Frontal cortex (tissue), 4 donors: Measurements from ENCODE around the gene CHEK1. TPM values are rescaled to one million over a fixed set of nuclear protein-coding genes. Genes with fewer than 3 reads are reported as not detected.
"Not testable (repeated sequence)": the region's sequence is repeated elsewhere in the genome, so short reads cannot be mapped to it uniquely, and the experiment has no call there.

ENCODE experiments used
- DNase-seq, 2 donors: peaks; one replicate each; pipeline ENCODE4 v3.0.0; 2012; ENCODE audit warnings: low spot score in 2 of 2
- FAIRE-seq: peaks from 2 replicates; lab custom pipeline; 2012; peaks lifted over from hg19 to GRCh38; lab: Jason Lieb, UNC
- small RNA-seq: library from RNA; depleted of rRNA; stranded (forward); fragments of <200 nt; gene quantifications from one replicate; pipeline ENCODE3, GENCODE V24; 2014
- total RNA-seq: library from RNA; depleted of rRNA; stranded (reverse); fragments of >200 nt; gene quantifications from one replicate; pipeline ENCODE4 v1.2.3, GENCODE V29; 2014
- donor health status: control.
- donor health status: control.
- donor health status: control.

Gene CHEK1
- total RNA-seq, 1 donor from 2014 or later: 13.5 TPM

DNA sequence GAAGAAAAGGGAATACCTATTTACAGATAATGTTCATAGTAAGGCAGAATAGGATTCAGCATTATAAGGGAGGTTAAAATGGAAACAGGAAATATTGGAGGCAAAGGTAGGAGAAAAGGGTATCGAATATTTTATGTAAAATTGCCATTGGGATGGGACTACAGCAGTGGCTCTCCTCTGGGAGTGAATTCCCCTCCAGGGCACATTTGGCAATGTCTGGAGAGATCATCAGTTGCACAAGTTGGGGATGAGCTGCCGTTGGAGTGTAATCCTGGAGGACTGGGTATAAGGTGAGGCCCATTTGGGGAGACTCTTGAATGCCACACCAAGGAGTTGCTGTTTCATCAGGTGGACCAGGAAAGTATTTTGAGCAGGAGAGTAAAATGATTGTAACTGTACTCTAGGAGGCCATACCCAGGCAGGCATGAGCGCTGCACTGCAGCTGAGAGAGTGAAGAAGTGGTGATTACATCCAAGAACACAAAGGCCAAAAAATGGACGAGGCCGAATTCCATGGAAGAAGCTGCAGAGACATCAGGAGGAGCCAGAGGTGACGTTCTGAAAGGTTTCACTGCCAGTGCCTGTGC, 64.4 kb downstream of the CHEK1 start:
- FAIRE-seq: no peak
- DNase-seq: no peak

GRCh38 chr11:125690006-125690405, 65.0 kb downstream of the CHEK1 start:
- DNase-seq: no peak
- no peak for FAIRE-seq

DNA sequence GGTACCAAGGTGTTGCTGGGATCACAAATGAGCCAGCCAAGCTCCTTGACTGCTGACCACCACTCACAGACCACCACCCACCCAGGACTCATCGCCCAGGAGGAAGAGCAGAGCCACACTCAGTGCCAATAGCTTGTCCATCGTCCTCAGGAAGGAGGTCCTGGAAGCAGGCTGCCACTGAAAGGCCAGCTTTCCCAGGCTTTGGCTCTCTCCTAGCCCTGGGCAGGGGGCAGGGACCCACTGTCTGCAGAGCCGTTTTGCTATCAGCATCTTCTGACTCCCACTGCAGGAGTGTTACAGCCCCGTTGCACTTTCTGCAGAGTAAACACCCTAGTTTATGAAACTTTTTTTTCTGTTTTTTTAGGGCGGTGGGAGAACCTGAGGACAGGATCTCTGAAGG, 67.9 kb downstream of the CHEK1 start:
- FAIRE-seq (no peak), DNase-seq (no peak)

DNA sequence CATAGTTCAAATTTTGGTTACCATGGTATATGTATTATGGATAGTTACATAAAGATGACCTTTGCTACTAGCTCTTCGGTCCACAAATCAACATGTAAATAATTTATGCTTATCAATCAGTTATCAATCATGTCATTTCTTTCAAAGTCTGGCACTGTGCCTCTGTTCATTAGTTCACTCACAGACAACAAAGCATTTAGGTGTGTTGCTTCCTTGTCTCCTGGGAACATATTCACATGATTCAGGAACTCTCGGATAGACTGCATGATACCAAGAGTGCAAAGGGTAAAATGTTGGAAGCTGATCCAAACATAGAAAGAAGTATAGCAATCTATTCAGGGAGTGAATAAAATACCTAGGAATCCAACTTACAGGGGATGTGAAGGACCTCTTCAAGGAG, 70.0 kb downstream of the CHEK1 start:
- DNase-seq (no peak), FAIRE-seq (no peak)

DNA sequence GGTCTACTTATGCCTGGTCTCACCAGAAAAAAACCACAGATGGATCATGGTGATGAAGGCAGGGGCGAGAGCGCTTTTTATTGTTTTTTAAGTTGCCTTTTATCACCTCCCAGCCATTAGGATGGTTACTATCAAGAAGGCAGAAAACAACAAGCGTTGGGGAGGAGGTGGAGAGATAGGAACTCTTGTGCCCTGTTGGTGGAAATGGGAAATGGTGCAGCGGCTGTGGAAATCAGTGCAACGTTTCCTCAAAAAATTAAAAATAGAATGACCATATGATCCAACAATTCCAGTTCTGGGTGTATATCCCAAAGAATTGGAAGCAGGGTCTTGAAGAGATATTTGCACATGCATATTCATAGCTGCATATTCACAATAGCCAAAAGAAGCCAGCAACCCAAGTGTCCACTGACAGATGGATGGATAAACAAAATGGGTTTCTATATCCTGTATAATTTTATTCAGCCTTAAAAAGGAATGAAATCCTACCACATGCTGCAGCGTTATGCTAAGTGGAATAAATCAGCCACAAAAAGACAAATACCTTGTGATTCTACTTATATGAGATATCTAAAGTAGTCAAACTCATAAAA, 76.2 kb downstream of the CHEK1 start:
- DNase-seq: no peak
- no peak for FAIRE-seq

DNA sequence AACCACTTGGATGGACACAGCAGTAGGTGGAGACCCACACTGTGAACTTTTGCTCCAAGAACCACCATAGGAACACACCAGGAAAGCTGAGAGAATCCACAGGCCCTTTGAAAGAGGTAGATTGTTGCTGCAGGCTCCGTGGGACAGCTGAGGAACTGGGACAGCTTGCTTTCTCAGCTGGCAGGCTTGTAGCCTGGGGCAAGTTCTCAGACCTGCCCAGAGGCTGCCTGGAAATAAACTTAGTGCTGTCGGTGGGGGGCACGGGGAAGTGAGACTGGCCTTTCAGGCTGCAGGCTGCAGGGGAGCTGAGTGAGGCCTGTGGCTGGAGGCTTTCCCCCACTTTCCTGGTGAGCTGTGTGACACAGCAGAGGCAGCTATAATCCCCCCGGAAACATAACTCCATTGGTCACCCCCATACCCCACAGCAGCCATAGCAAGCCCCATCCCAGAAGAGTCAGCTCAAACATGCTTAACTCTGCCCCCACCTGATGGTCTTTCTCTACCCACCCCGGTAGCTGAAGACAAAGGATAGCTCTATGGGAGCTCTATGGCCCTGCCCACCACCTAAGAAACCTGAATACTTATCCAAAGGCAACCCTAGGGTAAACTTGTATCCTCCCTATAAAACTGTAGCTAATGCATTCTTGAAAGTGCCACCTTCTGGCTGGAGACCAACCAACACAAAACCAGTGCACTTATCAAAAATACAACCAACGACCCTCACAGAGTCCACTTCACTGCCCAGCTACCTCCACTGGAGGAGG, 77.1 kb downstream of the CHEK1 start:
- FAIRE-seq (no peak), DNase-seq (no peak)

DNA sequence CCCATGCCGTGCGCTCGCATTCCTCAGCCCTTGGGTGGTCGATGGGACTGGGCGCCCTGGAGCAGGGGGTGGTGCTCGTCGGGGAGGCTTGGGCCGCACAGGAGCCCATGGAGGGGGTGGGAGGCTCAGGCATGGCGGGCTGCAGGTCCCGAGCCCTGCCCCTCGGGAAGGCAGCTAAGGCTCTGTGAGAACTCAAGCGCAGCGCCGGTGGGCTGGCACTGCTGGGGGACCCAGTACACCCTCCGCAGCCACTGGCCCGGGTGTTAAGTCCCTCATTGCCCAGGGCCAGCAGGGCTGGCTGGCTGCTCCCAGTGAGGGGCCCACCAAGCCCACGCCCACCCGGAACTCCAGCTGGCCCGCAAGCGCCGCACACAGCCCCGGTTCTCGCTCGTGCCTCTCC, 79.7 kb downstream of the CHEK1 start:
- not testable (repeated sequence) for FAIRE-seq

DNA sequence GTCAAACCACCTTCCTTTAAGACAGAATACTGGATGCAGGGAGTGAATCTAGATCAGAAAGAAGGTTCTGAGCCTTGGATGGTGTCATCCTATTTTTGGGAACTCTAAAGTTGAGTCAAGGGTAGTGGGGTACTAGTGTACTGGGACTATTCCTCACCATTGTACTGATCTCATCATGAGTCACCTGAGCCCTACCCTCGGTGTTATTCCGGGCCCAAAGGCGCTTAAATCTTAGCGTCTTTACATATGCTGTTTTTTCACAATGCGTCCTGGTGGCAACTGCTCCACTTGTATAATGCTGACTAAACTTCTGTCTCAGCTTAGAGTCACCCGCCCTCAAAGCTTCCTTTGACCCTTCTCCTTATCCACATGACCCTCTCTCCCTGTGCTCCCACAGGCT, 95.8 kb downstream of the CHEK1 start:
- no peak for DNase-seq

More for the DNA sequence above, 79.7 kb downstream of the CHEK1 start:
- not testable (repeated sequence) for DNase-seq

DNA sequence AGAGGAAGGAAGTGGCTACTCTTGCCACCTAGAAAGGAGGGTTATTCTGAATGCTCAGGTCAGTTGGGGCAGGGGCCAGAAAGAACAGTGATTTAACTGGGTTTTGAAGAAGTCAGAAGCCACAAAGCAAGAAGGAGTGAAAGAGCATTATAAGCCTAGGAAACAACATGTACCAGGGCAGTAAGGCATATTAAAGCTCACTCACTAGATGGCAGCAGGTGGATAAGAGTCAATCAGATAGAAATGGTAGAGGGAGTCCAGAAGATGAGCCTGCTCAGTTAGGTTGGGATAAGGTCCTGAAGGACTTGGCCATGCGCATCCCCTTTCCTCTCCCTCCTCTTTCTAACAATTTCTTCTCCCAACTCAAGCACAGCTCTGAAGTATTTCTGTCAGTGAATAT, 99.2 kb downstream of the CHEK1 start:
- DNase-seq (no peak), FAIRE-seq (no peak)

More for the DNA sequence above, 95.8 kb downstream of the CHEK1 start:
- no peak for FAIRE-seq

Small RNA genes within 50 kb of the gene (small RNA-seq; reads per million reads assigned to genes)
- not detected for gene RNU2-35P

Other genes starting within 250 kb of the CHEK1 start
- gene FEZ1, start 128.9 kb upstream of the CHEK1 start, total RNA-seq: 287 TPM
- gene EI24, start 55.7 kb upstream of the CHEK1 start, total RNA-seq: 115 TPM
- gene STT3A, start 32.3 kb upstream of the CHEK1 start, total RNA-seq: 77.5 TPM
- gene ACRV1, start 55.7 kb downstream of the CHEK1 start, total RNA-seq: 0.82 TPM
- not detected for gene PATE1, start 121.1 kb downstream of the CHEK1 start, total RNA-seq
- 0.82 TPM for gene PATE2, start 153.7 kb downstream of the CHEK1 start, total RNA-seq
- gene PATE3, start 163.0 kb downstream of the CHEK1 start, total RNA-seq: not detected
- gene PATE4, start 208.2 kb downstream of the CHEK1 start, total RNA-seq: not detected